GM12892 (cell line): ENCODE results near the gene LMAN2.

ENCODE experiments used
- POLR2A ChIP-seq: IDR thresholded peaks from 2 replicates; pipeline ENCODE4 v1.6.1; 2011; ENCODE audit warnings: low read depth, low read length, control low read depth
- POLR2AphosphoS5 ChIP-seq: IDR thresholded peaks from 2 replicates; pipeline ENCODE4 v1.6.1; 2011; ENCODE audit warnings: low read depth, low read length, control low read depth
- TAF1 ChIP-seq: IDR thresholded peaks from 2 replicates; pipeline ENCODE4 v1.6.1; 2011; ENCODE audit warnings: low read depth, mild to moderate bottlenecking, control low read depth, low read length, borderline replicate concordance

DNA sequence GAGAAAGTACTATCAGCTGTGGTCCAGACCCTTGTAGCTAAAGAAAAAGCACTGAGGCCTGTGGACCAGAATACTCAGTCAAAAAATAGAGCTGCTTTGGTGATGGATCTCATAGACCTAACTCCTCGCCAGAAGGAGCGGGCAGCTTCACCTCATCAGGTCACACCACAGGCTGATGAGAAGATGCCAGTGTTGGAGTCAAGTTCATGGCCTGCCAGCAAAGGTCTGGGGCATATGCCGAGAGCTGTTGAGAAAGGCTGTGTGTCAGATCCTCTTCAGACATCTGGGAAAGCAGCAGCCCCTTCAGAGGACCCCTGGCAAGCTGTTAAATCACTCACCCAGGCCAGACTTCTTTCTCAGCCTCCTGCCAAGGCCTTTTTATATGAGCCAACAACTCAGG is 56.8 kb downstream of the LMAN2 start:
- TF ChIP-seq POLR2AphosphoS5 (no peak), POLR2A (no peak), TAF1 (no peak)
